ENCODE measurements around the gene IL17RE.

The IL17RE gene

DNA sequence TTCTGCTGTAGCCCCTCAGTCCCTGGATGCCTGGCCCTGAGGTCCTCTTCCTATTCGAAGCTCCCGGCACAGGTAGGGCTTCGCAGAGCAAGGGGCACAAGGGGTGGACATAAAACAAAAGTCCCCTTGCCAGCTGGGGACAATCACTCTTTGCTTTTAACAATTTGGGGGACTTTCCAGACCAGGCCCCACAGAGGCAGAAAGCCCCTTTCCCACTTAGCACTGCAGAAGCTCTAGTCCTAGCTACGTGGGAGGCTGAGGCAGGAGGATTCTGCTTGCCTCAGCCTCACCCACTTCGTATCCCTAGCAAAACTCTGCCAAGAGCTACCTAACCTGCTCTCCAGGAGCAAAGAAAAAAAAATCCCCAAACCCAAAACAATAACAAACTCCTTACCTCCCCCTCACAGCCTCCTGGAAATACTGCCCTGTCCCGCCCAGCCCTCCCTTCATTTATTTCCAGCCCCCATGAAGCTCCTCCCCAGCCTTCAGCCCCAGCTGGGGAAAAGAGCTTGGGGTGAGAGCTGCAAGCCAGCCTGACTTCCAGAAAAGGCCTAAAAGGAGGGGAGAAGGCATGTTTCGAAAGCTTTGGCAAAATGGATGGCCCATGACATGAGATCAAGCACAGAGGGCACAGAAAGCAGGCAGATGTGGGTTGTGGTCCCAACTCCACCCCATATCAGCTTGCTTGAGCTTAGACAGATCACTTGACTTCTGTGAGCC, 22.7 kb upstream of the IL17RE start, which contains the start of gene CIDEC:
Gene CIDEC (minus strand): TSS at position 424 of the 720 bp plus-strand sequence. CDS start 1,767 bp downstream, outside the sequence.
- DNase-seq (ENCODE audit: low spot score) (no peak), ATAC-seq (ENCODE audit: low read depth) (no peak)
- H3K4me1 ChIP-seq (ENCODE audit: insufficient read depth, poor library complexity, severe bottlenecking), result peaks cover 14% of the 10 kb centered on the region
- no peaks in the 10 kb centered on the region for H3K9me3 ChIP-seq (ENCODE audit: severe bottlenecking)
- H3K27ac ChIP-seq (ENCODE audit: poor library complexity, severe bottlenecking), result no peak within 1 kb of the TSS
- no peaks in the 10 kb centered on the region for H3K36me3 ChIP-seq (ENCODE audit: low read depth)
- no peak for TF ChIP-seq CTCF (IDR thresholded peaks at IDR 0.05; ENCODE audit: poor library complexity, severe bottlenecking)
- H3K4me3 ChIP-seq (ENCODE audit: severe bottlenecking), result no peak within 1 kb of the TSS
- H3K27me3 ChIP-seq (ENCODE audit: insufficient read depth, poor library complexity, severe bottlenecking), result no peaks in the 10 kb centered on the region

- Histone ChIP-seq H3K36me3 (ENCODE audit: low read depth) (no peaks in the 10 kb centered on the region), H3K27ac (ENCODE audit: poor library complexity, severe bottlenecking) (no peak overlapping the region), H3K4me3 (ENCODE audit: severe bottlenecking) (no peak overlapping the region), H3K4me1 (ENCODE audit: insufficient read depth, poor library complexity, severe bottlenecking) (peaks cover 17% of the 10 kb centered on the region), H3K27me3 (ENCODE audit: insufficient read depth, poor library complexity, severe bottlenecking) (no peaks in the 10 kb centered on the region), H3K9me3 (ENCODE audit: severe bottlenecking) (no peaks in the 10 kb centered on the region)
- ATAC-seq (ENCODE audit: low read depth) (no peak), DNase-seq (ENCODE audit: low spot score) (no peak)
- TF ChIP-seq CTCF (IDR thresholded peaks at IDR 0.05; ENCODE audit: poor library complexity, severe bottlenecking), result no peak
Measured at GRCh38 chr3:9881441-9881840, 21.2 kb upstream of the IL17RE start.

DNA sequence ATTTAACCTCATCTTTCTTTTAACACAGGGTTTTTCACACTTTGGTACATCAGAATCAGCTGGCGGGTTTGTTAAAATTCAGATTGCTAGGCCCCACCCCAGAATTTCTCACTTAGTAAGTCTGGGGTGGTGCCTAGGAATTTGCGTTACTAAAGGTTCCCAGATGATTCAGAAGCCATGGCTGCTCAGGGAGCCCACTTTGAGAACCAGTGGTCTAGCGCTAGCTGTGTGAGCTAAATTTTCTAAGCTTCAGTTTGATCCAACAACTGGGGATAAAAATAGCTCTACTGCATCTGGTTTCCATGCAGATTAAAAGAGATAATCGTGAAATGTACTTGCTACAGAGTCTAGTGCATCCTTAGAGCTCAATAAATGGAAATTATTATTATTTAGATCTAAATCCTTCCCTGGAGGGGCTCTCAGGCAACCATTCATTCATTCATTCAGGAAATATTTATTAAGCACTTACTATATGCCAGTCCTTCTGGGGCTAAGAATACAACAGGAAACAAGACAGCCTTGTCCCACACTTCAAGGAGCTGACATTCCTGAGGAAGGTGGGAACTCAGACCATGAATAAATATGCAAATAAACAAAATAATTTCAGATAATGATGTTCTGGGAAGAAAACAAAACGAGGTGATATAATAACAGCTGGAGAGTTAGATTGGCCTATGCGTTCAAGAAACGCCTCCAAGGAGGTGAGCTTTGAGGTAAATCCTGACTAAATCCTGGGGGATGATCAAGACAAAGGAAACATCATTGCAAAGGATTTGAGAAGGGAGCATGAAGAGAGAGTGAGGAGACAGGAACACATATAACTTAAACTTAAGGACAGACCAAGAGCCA, 18.7 kb upstream of the IL17RE start:
- Histone ChIP-seq H3K27ac (ENCODE audit: poor library complexity, severe bottlenecking) (peak overlapping the region; percentile 98), H3K36me3 (ENCODE audit: low read depth) (no peaks in the 10 kb centered on the region), H3K9me3 (ENCODE audit: severe bottlenecking) (no peaks in the 10 kb centered on the region), H3K4me1 (ENCODE audit: insufficient read depth, poor library complexity, severe bottlenecking) (peaks cover 17% of the 10 kb centered on the region), H3K4me3 (ENCODE audit: severe bottlenecking) (no peak overlapping the region), H3K27me3 (ENCODE audit: insufficient read depth, poor library complexity, severe bottlenecking) (no peaks in the 10 kb centered on the region)
- DNase-seq (ENCODE audit: low spot score) (no peak), ATAC-seq (ENCODE audit: low read depth) (peak; percentile 9; the same call in 1 of the 3 replicates)
- no peak for TF ChIP-seq CTCF (IDR thresholded peaks at IDR 0.05; ENCODE audit: poor library complexity, severe bottlenecking)

DNA sequence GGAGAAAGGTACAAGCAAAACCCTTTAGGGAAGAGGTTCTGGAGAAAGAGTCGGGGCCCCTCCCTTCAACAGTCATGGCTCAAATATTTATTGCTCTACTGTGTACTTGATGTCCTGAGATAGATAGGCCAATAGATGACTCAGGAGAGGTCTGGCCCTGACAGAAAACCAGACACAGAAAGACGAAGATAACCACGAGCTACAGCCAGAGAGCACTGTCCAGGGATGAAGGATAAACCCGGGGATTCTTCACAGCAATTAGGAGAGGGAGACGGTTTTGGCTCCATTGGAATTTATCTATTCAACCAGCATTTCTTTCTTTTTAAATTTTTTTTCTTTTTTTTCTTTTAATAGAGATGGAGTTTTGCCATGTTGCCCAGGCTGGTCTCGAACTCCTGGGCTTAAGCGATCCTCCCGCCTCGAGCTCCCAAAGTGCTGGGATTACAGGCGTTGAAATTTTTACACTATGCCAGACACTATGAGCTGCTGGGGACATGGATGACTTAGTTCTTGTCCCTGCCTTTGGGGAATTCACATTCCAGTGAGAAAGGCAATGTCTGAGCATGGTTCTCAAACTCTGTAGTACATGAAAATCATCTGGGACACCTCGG, 18.0 kb upstream of the IL17RE start:
- Histone ChIP-seq H3K4me1 (ENCODE audit: insufficient read depth, poor library complexity, severe bottlenecking) (peaks cover 17% of the 10 kb centered on the region), H3K27ac (ENCODE audit: poor library complexity, severe bottlenecking) (peak overlapping the region; percentile 98), H3K36me3 (ENCODE audit: low read depth) (no peaks in the 10 kb centered on the region), H3K4me3 (ENCODE audit: severe bottlenecking) (no peak overlapping the region), H3K27me3 (ENCODE audit: insufficient read depth, poor library complexity, severe bottlenecking) (no peaks in the 10 kb centered on the region), H3K9me3 (ENCODE audit: severe bottlenecking) (no peaks in the 10 kb centered on the region)
- ATAC-seq (ENCODE audit: low read depth), result peak; percentile 99
- no peak for DNase-seq (ENCODE audit: low spot score)
- peak; percentile 17 for TF ChIP-seq CTCF (IDR thresholded peaks at IDR 0.05; ENCODE audit: poor library complexity, severe bottlenecking)
